NCI-H345 treated with DMSO at 0.1 percent for 48 hours (cell line): ENCODE results near the gene TMEM86A.
"Not testable (repeated sequence)": the region's sequence is repeated elsewhere in the genome, so short reads cannot be mapped to it uniquely, and the experiment has no call there.

ENCODE experiments used
- DNase-seq: peaks from one replicate; lab custom pipeline; 2025; ENCODE audit not compliant: unreplicated experiment; lab: John Stamatoyannopoulos, UW

TMEM86A gene

DNA sequence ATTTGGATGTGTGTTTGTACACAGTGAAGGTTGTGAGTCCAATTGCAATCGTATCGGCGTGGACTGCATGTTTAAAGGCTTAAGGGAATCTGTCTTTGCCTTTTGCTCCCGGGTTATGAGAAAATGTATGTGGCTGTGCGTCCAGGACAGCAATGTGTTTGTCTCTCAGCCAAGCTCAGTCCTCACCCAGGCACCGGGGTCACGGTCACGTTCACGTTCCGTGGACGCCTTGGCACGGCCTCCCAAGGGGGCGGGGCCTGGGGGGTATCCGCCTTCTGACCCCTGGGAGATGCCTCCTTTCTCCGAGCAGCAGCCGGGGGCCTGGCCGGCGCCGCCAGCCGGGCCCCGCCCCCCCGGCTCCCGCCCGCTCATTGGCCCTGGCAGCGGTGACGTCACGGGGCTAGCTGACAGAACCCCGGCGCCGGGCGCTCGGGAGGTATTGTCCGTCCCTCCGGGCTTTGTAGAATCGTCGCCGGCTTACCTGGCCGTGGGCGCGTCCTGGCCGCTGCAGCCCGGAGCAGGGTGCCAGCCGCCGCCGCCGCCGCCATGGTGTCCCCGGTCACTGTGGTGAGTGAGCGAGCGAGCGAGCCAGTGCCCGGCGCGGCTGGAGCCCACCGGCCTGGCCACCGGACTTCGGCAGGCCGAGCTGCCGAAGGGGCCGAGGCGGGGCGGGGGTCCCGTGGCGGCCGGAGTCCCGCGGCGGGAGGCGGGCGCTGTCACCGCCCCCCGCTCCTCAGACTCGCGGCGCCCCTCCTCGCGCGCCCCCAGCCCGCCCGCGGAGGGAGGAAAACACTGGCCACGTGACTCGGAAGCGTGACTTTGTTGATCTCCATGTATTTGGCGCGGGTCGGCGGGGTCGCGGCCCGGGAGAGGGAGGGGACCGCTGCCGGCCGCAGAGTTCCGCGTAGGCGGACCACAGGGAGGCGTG, at the start of gene TMEM86A:
TSS of gene TMEM86A (plus strand) at position 439 of the 928 bp plus-strand sequence. CDS start at position 547, 108 bp downstream.
- DNase-seq = peak; percentile 71

DNA sequence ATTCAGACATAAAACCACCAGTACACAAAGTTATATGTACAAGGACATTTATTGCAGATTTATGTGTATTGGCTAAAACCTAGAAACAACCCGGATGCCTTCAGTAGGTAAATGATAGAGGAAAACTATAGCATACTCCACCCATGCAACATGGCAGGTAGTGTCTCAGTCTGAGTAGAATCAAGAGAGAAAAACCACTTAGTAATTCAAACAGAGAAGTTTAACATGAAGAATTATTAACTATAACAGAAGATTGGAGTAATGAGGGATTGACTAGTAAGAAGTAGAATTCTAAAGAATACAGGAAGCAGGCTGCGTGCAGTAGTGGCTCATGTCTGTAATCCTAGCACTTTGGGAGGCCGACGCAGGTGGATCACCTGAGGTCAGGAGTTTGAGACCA, 48.2 kb upstream of the TMEM86A start:
- DNase-seq = no peak

- no peak for DNase-seq
These were observed 47.6 kb upstream of the TMEM86A start for GRCh38 chr11:18650859-18651557.

GRCh38 chr11:18657673-18658072, 40.9 kb upstream of the TMEM86A start:
- no peak for DNase-seq

GRCh38 chr11:18665353-18665872, 33.2 kb upstream of the TMEM86A start:
- DNase-seq = not testable (repeated sequence)

DNA sequence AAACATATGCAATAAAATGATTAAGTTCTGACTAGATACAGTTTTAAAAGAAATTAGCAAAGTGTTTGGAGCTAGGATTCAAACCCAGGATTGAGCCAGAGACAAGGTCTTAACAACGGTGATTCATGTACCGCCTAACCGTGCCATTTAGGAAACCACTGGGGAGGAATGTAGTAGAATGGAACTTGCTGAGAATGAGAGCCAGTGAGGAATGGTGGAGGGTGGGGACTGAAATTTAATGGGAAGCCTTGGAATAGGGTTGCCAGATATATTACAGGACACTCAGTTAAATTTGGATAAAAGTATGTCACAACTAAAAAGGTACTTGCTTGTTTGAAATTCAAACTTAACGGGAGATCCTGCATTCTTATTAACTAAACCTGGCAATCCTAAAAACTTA, 30.4 kb upstream of the TMEM86A start:
- DNase-seq = no peak

- no peak for DNase-seq
These were observed 29.4 kb upstream of the TMEM86A start for GRCh38 chr11:18669219-18669596.

DNA sequence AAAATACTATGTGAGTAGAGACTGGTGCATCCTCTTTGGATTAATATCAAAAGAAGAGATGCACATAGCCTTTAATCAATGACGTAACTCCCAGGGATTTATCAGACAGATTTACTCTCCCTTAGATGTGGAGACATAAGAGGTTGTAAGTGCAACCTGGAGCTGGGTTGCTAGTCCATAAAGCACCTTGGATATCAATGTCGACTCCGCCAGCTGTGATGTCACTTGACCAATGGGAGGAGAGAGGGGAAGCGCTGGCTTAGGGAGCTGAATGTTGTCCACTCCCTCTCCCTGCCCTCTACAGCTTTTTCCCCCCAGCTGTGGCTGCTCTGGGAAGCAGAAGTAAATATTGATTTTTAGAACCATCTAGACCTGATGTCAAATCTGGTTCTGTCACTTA, 28.9 kb upstream of the TMEM86A start:
- no peak for DNase-seq

DNA sequence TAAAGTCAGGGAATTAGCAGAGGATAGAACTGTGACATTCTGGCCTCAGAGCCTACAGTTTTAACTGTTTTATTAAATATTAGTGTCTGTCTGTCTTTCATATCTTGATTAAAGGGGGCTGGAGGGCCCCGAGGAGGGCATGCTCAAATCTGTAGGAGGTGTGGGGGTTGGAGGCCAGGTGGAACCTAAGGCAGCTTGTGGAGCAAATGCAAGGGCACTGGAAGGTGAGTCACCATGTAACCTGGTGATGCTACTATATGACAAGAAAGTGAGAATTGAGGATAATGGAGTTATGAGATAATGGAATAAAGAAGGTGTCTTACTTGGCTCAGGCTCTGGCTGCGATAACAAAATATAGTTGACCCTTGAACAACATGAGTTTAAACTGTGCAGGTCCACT, 27.3 kb upstream of the TMEM86A start:
- no peak for DNase-seq

GRCh38 chr11:18672209-18672608, 26.4 kb upstream of the TMEM86A start:
- not testable (repeated sequence) for DNase-seq

DNA sequence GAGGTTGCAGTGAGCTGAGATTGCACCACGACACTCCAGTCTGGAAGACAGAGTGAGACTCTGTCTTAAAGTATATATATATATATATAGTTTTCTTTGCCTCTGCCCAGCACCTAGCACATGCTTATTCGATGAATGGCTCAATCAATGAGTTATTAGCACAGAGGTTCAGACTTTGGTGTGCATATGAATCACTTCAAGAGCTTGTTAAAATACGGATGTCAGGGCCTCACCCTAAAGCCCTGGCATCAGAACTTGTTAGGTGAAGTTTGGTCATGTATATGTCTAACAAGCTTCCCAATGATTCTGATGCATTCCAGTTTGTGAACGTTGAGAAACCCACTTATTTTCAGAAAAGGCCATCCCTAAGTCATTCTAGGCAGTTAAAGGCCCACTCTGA, 21.8 kb upstream of the TMEM86A start:
- no peak for DNase-seq

GRCh38 chr11:18677560-18677959, 21.0 kb upstream of the TMEM86A start:
- DNase-seq = no peak

GRCh38 chr11:18681949-18682348, 16.6 kb upstream of the TMEM86A start:
- not testable (repeated sequence) for DNase-seq

DNA sequence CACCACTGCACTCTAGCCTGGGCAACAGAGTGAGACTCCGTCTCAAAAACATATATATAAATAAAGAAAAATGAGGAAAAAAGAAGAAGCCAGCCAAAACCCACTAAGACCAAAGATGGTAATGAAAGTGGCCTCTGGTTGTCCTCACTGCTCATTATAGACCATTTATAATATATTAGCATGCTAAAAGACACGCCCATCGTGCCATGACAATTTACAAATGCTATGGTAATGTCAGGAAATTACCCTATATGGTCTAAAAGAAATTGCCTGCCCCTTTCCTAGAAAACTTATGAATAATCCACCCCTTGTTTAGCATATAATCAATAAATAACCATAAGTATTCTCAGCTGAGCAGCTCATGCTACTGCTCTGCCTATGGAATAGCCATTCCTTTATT, 16.1 kb upstream of the TMEM86A start:
- DNase-seq = no peak

- no peak for DNase-seq
These were observed 14.3 kb upstream of the TMEM86A start for GRCh38 chr11:18684267-18684666.

DNA sequence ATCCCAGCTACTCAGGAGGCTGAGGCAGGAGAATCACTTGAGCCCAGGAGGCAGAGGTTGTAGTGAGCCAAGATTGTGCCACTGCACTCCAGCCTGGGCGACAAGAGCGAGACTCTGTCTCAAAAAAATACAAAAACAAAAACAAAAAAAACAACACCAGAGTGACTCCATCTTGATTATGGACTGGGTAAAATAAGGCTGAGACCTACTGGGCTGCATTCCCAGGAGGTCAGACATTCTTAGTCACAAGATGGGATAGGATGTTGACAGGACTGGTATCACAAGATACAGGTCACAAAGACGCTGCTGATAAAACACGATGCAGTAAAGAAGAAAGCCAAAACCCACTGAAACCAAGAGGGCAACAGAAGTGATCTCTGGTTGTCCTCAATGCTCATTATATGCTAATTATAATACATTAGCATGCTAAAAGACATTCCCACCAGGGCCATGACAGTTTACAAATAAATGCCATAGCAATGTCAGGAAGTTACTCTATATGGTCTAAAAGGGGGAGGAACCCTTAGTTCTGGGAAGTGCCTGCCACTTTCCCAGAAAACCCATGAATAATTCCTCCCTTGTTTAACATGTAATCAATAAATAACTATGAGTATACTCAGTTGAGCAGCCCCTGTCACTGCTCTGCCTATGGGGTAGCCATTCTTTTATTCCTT, 7.0 kb upstream of the TMEM86A start:
- not testable (repeated sequence) for DNase-seq

DNA sequence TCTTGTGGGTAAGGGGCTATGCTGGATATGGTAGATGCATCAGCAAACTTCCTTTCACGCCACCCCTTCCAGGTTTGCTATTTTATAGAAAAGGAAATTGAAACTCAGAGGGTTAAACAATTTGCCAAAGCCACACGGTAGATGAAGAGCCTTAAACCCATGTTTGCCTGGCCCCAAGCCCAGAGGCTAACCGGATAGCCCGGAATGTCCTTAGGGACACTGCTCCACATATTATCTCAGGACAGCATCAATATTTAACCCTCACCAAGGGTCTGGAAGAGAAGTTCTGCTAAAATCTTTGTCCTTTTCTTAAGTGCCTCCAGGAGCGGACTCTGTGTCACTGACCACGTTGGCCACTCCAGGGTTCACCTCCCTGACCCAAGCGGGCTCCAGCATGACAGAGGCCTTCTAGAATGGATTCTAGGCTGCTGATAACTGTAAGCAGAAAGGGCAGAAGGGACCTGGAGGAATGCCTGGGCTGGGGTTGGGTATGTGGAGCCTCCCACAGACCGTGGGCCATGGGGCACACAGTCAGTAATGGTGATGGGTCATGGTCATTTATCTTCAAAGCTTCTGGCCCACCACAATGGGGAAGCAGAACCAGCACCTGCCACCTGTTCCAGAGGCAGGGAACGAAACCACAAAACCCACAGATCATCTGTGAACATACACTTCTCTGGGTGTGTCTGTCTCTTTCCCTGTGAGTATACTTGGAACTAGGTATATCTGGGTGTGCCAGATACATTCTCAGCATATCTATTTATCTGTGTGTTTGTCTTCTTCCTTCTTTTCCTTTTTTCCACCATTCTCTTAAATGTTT, 5.4 kb upstream of the TMEM86A start:
- no peak for DNase-seq

GRCh38 chr11:18696638-18697225, 1.8 kb upstream of the TMEM86A start:
- no peak for DNase-seq

DNA sequence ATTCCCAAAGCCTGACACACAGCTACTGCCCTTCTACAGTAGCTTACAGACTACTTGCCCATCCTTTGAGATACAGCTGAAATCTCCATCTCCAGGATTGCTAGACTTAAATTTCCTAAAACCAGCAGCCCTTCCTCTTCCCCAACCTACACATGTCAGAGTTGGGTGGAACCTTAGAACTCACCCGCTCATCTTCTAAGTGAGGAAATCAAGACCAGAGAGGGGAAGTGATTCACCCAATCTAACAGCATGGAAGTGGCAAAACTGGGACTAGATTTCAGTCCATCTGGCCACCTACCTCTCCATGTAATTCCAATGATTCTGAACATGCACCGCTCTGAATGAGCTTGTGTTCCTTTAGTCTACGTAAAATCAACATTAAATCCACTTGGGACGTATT, 1.0 kb upstream of the TMEM86A start:
- DNase-seq = no peak

DNA sequence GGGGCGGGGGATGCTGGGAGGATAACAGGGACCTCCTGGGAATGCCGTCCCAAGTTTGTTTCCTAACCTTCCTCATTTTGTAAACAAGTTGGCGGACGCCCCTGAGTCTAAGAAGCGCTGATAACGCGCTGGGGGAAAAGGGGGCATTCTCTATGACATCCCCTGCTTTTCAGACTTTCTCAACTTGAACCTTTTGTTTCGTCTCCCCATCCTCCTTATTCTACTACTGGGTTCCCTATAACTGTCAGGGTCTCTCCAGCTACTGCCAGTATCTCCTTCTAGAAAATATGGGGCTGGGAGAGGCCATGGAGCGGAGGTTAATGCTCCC, 654 bp downstream of the TMEM86A start:
- DNase-seq = peak; percentile 9
